Keratinocyte (primary cell): ENCODE data around the gene PSRC1.

ENCODE experiments used
- EZH2 ChIP-seq: IDR thresholded peaks from one replicate; pipeline ENCODE4 v1.6.1; 2012; ENCODE audit warnings: inconsistent platforms, mild to moderate bottlenecking, low read length, moderate library complexity
- TF ChIP-seq, protein P1 (sequence below), 3 experiments: IDR thresholded peaks in 1 of 3; conservative IDR thresholded peaks in 1 of 3; optimal IDR thresholded peaks in 1 of 3; 2 replicates in 2 of 3; 3 replicates in 1 of 3; pipeline versions ENCODE3 to v1.5.1; 2011; ENCODE audit warnings: low read length in 3 of 3, mild to moderate bottlenecking in 3 of 3, moderate library complexity in 2 of 3, control low read depth in 1 of 3, inconsistent platforms in 1 of 3; ENCODE audit not compliant: insufficient read depth in 2 of 3; ENCODE audit errors: extremely low read depth in 1 of 3

DNA sequence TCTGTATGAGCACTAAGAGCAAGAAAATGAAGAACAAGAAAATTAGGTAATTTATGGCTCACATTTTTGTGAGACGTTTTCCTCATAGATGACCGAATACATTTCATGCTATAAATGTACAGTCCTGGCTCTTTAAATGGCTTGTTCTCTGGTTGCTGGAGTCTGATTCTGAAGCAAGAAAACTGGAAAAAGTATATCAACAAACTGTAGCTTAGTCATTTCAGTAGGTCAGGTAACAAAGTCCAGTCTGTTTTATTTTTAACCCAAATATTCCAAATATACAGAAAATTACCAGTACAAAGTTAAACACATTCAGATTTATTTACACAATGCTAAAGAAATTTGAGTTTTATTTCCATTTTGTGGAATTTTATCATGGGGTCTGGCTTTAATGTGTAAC is 26.4 kb upstream of the PSRC1 start:
- TF ChIP-seq, protein P1, sequence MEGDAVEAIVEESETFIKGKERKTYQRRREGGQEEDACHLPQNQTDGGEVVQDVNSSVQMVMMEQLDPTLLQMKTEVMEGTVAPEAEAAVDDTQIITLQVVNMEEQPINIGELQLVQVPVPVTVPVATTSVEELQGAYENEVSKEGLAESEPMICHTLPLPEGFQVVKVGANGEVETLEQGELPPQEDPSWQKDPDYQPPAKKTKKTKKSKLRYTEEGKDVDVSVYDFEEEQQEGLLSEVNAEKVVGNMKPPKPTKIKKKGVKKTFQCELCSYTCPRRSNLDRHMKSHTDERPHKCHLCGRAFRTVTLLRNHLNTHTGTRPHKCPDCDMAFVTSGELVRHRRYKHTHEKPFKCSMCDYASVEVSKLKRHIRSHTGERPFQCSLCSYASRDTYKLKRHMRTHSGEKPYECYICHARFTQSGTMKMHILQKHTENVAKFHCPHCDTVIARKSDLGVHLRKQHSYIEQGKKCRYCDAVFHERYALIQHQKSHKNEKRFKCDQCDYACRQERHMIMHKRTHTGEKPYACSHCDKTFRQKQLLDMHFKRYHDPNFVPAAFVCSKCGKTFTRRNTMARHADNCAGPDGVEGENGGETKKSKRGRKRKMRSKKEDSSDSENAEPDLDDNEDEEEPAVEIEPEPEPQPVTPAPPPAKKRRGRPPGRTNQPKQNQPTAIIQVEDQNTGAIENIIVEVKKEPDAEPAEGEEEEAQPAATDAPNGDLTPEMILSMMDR (optimal IDR thresholded peaks at IDR 0.05 in 1 of 3, IDR thresholded peaks at IDR 0.05 in 1 of 3, conservative IDR thresholded peaks at IDR 0.05 in 1 of 3; ENCODE audit: extremely low read depth in 1 of 3, insufficient read depth in 2 of 3, low read length in 3 of 3), result no peak
- no peak for TF ChIP-seq EZH2
